HL-60 (cell line): ENCODE results near the gene ATP10A.

Experiments
- DNase-seq, 2 experiments: peaks; one replicate each; pipeline ENCODE4 v3.0.0-alpha.2; 2010 to 2020; ENCODE audit warnings: low read depth in 1 of 2, low spot score in 1 of 2
- H3K27ac ChIP-seq: fragments of 250-450 bp; sonication (Bioruptor Pico); replicated peaks from 2 replicates; pipeline ENCODE4 v1.5.1; 2020; ENCODE audit warnings: mild to moderate bottlenecking, moderate library complexity
- H3K27me3 ChIP-seq: fragments of 250-450 bp; sonication (Bioruptor Pico); 2 replicates; pipeline ENCODE4 v1.5.1; 2021; ENCODE audit warnings: mild to moderate bottlenecking, moderate library complexity; ENCODE audit not compliant: insufficient read depth, poor library complexity, severe bottlenecking
- H3K4me3 ChIP-seq: replicated peaks from 2 replicates; pipeline ENCODE4 v1.5.1; 2011; ENCODE audit warnings: mild to moderate bottlenecking, control low read depth, low read length; ENCODE audit not compliant: insufficient read depth
- GABPA ChIP-seq: IDR thresholded peaks from 2 replicates; pipeline ENCODE4 v1.6.1; 2012; ENCODE audit warnings: low read depth
- POLR2AphosphoS5 ChIP-seq: IDR thresholded peaks from 2 replicates; pipeline ENCODE4 v1.6.1; 2012; ENCODE audit warnings: low read depth
- SPI1 ChIP-seq: IDR thresholded peaks from 2 replicates; pipeline ENCODE4 v1.6.1; 2012; ENCODE audit warnings: low read depth, mild to moderate bottlenecking, borderline replicate concordance
- TF ChIP-seq, protein P1 (sequence below): IDR thresholded peaks from one replicate; pipeline ENCODE4 v1.5.1; 2011; ENCODE audit warnings: low read length, control low read depth, inconsistent platforms; ENCODE audit not compliant: insufficient read depth
- TF ChIP-seq, protein P2 (sequence below): IDR thresholded peaks from 2 replicates; pipeline ENCODE4 v1.6.1; 2012; ENCODE audit warnings: low read depth; ENCODE audit not compliant: insufficient replicate concordance

The ATP10A gene

DNA sequence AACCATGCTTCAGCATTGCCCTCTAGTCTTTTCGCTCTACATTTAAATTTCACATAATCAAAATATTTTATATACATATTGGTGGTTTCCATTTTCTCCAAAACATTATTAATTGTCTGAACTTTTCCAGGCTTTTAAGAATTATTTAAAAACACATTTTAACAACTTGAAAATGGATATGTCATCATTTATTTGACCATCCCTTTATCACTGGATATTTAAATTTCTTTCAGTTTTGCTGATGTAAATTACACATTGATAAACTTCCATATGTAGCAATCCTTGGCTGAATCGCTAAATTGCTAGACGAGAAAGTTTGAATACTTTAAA, 146.0 kb downstream of the ATP10A start:
- H3K27ac ChIP-seq, result no peak overlapping the region
- H3K4me3 ChIP-seq, result no peak overlapping the region
- TF ChIP-seq POLR2AphosphoS5, result no peak
- no peak for DNase-seq
- no peaks in the 10 kb centered on the region for H3K27me3 ChIP-seq

DNA sequence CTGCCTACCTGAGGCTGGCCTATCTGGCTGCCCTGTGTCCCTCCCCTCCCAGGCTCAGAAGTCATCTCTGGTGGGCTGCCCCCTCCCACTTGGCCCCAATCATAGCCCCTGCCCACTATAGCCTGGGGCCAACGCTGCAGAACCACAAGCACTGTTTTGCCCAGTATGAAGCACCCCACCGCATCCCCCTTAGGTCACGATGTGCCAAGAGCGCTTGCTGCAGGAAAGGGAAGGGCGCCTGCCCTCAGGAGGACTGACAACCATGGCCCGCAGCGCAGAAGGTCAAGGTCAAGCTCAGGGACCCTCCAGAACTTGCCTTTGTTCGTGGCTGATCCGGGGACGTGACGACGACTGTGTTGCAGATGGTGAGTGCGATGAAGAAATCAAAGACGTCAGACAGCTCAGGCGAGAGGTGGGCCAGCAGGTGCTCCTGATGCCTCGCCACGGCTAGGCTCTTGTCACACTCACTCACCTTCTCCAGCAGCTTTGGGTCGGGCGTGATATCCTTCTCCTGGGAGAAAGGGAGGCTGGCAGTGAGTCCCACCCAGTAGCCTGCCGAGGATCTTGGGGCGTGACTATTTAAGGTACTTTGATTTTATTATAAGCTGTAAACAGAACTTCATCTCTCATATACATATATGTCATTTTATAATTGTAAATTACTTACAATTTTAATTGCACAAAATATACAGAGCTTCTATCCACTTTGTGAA, 146.6 kb downstream of the ATP10A start:
- Histone ChIP-seq H3K27ac (no peak overlapping the region), H3K4me3 (no peak overlapping the region), H3K27me3 (no peaks in the 10 kb centered on the region)
- no peak for DNase-seq
- TF ChIP-seq SPI1 (no peak), POLR2AphosphoS5 (no peak), GABPA (no peak)
- TF ChIP-seq, protein P1, sequence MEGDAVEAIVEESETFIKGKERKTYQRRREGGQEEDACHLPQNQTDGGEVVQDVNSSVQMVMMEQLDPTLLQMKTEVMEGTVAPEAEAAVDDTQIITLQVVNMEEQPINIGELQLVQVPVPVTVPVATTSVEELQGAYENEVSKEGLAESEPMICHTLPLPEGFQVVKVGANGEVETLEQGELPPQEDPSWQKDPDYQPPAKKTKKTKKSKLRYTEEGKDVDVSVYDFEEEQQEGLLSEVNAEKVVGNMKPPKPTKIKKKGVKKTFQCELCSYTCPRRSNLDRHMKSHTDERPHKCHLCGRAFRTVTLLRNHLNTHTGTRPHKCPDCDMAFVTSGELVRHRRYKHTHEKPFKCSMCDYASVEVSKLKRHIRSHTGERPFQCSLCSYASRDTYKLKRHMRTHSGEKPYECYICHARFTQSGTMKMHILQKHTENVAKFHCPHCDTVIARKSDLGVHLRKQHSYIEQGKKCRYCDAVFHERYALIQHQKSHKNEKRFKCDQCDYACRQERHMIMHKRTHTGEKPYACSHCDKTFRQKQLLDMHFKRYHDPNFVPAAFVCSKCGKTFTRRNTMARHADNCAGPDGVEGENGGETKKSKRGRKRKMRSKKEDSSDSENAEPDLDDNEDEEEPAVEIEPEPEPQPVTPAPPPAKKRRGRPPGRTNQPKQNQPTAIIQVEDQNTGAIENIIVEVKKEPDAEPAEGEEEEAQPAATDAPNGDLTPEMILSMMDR, result no peak
- TF ChIP-seq, protein P2, sequence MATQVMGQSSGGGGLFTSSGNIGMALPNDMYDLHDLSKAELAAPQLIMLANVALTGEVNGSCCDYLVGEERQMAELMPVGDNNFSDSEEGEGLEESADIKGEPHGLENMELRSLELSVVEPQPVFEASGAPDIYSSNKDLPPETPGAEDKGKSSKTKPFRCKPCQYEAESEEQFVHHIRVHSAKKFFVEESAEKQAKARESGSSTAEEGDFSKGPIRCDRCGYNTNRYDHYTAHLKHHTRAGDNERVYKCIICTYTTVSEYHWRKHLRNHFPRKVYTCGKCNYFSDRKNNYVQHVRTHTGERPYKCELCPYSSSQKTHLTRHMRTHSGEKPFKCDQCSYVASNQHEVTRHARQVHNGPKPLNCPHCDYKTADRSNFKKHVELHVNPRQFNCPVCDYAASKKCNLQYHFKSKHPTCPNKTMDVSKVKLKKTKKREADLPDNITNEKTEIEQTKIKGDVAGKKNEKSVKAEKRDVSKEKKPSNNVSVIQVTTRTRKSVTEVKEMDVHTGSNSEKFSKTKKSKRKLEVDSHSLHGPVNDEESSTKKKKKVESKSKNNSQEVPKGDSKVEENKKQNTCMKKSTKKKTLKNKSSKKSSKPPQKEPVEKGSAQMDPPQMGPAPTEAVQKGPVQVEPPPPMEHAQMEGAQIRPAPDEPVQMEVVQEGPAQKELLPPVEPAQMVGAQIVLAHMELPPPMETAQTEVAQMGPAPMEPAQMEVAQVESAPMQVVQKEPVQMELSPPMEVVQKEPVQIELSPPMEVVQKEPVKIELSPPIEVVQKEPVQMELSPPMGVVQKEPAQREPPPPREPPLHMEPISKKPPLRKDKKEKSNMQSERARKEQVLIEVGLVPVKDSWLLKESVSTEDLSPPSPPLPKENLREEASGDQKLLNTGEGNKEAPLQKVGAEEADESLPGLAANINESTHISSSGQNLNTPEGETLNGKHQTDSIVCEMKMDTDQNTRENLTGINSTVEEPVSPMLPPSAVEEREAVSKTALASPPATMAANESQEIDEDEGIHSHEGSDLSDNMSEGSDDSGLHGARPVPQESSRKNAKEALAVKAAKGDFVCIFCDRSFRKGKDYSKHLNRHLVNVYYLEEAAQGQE, result no peak

DNA sequence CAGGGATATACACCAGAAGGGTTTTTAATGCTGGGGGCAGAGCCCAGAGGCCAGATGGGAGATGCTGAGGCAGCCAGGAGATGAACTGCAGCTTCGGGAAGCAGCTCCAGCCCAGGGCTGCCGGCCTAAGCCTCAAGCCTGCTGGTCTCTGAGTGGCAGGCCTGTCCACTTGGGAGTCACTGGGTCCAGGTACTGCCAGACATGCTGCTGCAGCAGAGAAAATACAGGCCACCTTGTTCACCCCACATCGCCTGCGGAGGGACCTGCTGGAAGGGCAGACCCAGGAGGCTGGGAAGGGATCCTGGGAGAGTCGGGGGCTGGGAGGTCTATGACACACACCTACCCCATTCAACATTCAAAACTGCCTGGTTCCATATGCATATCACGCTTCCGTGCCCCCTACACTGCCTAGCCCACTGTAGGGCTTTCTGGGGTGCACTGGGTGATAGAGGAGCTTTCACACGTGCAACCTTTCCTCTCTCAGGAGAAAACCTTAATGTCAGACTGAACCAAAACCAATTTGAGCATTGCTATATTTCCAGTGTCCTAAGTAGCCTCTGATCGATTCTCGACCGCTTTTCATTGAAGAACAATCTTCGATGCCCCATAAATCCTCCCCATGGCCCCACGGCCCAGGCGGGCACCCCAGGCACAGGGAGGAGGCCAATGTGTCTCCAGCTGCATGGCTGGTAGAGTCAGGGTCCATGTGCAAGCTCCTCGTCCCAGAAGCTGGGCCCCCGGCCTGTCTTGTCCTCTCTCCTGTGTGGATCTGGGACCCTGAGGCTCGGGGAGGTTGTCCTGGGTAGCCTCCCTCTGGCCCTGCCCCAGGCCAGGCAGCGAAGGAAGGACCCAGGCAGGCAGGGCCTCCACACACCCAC, 147.4 kb downstream of the ATP10A start:
- no peak for DNase-seq
- no peaks in the 10 kb centered on the region for H3K27me3 ChIP-seq
- H3K4me3 ChIP-seq, result no peak overlapping the region
- TF ChIP-seq, protein P1, result no peak
- TF ChIP-seq GABPA, result no peak
- TF ChIP-seq, protein P2, result no peak
- no peak for TF ChIP-seq POLR2AphosphoS5
- no peak for TF ChIP-seq SPI1
- no peak overlapping the region for H3K27ac ChIP-seq

DNA sequence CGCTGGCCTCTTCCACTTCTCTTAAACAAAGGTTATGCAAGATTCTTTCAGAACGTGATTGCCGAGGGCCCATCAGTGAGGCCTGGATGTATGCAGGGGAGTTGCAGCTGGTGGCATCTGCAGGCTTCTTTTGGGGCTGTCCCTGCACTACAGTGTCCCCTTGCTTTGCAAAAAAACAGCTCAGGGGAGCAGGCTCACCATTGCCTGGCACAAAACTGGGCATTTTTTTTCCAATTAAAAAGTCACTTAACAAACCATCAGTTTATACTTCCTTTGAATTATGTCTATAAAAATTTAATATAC, 148.6 kb downstream of the ATP10A start:
- no peak overlapping the region for H3K4me3 ChIP-seq
- H3K27ac ChIP-seq, result no peak overlapping the region
- TF ChIP-seq SPI1 (no peak), POLR2AphosphoS5 (no peak), GABPA (no peak)
- TF ChIP-seq, protein P1, result no peak
- TF ChIP-seq, protein P2, result no peak
- H3K27me3 ChIP-seq, result no peaks in the 10 kb centered on the region
- no peak for DNase-seq
